Muscle layer of duodenum (tissue), 2 donors: ENCODE measurements around the gene C4orf50.

Experiments
- H3K27ac ChIP-seq: one replicate; pipeline ENCODE4 v1.7.0; 2013; ENCODE audit warnings: mild to moderate bottlenecking, low read length
- H3K27me3 ChIP-seq: one replicate; pipeline ENCODE4 v1.7.0; 2013; ENCODE audit warnings: low read depth, mild to moderate bottlenecking, control low read depth, low read length
- H3K36me3 ChIP-seq, 2 donors: one replicate each; pipeline ENCODE4 v1.7.0; 2013; ENCODE audit warnings: low read length in 2 of 2, control low read depth in 1 of 2, mild to moderate bottlenecking in 1 of 2; ENCODE audit not compliant: insufficient read depth in 2 of 2, control insufficient read depth in 1 of 2
- H3K4me1 ChIP-seq, 2 donors: one replicate each; pipeline ENCODE4 v1.7.0; 2013; ENCODE audit warnings: low read length in 2 of 2, mild to moderate bottlenecking in 2 of 2, control low read depth in 1 of 2, moderate library complexity in 1 of 2; ENCODE audit not compliant: insufficient read depth in 2 of 2, control insufficient read depth in 1 of 2
- H3K4me3 ChIP-seq, 2 donors: one replicate each; pipeline ENCODE4 v1.7.0; 2013; ENCODE audit warnings: low read length in 2 of 2, low read depth in 1 of 2, mild to moderate bottlenecking in 1 of 2
- H3K9me3 ChIP-seq, 2 donors: one replicate each; pipeline ENCODE4 v1.7.0; 2013; ENCODE audit warnings: low read length in 2 of 2, control low read depth in 1 of 2, mild to moderate bottlenecking in 1 of 2; ENCODE audit not compliant: control insufficient read depth in 1 of 2
- donor health status: healthy.

Gene C4orf50

DNA sequence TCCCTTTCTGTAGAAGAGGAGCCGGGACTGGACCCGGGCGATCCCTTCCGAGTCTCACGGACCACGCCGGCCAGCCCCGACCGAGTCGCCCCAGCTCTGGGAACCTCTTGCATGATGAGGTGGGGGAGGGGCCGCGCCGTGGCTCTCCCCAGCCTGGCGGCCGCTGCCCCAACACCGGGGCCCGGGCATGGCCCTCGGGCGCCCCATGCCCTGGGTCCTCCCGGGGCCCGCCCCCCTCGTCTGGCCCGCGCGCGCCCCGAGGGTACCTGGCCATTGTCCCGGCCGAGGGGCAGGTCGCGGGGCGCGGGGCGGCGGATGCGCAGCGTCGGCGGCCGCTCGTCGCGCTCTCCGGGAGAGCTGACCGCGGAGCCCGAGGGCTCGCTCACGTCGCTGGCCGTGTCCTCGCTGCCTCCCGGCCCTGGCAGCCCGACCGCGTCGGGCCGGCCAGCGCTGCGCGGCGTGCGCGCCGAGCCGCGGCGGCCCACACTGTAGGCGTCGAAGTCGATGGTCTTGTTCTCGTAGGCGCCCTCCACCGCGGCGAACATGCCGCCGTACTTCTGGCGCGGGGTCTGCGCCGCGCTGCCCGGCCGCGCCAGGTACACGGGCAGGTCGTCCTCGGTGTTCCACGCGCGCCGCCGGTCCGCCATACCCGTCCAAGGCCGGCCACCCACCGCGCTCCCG is 125.8 kb downstream of the C4orf50 start:
- H3K4me3 ChIP-seq: no peak overlapping the region
- H3K27ac ChIP-seq: no peak overlapping the region
- H3K27me3 ChIP-seq: peaks cover 53% of the 10 kb centered on the region
- peaks cover 0 to 5% of the 10 kb centered on the region in 2 donors for H3K9me3 ChIP-seq
- no peaks in the 10 kb centered on the region for H3K36me3 ChIP-seq
- peaks cover 0 to 37% of the 10 kb centered on the region in 2 donors for H3K4me1 ChIP-seq

DNA sequence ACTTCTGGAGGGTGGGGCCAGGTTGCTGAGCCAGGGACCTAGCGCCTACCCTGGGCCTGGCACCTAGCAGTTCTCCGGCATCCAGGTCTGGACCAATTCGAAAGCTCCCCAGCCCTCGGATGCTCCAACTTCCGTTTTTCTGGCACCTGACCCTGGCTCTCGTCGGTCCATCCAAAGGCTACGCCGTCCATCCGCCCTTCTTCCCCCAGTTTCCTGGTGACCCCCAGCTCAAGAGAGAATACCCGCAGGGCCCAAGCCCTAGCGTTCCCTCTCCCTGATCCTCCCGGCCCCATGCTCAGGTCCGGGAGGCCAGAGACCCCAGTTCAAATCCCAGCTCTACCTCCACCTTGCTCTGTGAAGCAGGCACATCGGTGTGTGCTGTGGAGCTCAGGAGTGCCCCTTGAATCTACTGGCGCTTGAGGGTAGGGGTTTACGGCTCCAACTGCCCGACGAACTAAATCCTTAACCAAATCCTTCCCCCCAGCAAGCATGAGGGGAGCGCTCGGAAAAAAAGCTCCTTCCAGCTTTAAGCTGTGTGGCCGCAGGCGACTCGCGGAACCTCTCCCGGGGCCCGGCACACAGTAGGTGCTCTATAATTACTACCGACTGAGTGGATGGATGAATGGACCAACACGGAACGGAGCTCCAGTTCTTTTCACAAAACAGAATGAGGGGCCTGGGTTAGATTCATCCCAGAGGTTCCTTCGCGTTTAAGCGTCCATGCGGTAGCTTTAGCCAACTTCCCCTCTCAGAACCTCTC is 126.5 kb downstream of the C4orf50 start:
- Histone ChIP-seq H3K36me3 (no peaks in the 10 kb centered on the region), H3K27ac (no peak overlapping the region), H3K9me3 (peaks cover 0 to under 1% of the 10 kb centered on the region in 2 donors), H3K4me1 (peaks cover 0 to 40% of the 10 kb centered on the region in 2 donors), H3K27me3 (peaks cover 53% of the 10 kb centered on the region), H3K4me3 (no peak overlapping the region)

DNA sequence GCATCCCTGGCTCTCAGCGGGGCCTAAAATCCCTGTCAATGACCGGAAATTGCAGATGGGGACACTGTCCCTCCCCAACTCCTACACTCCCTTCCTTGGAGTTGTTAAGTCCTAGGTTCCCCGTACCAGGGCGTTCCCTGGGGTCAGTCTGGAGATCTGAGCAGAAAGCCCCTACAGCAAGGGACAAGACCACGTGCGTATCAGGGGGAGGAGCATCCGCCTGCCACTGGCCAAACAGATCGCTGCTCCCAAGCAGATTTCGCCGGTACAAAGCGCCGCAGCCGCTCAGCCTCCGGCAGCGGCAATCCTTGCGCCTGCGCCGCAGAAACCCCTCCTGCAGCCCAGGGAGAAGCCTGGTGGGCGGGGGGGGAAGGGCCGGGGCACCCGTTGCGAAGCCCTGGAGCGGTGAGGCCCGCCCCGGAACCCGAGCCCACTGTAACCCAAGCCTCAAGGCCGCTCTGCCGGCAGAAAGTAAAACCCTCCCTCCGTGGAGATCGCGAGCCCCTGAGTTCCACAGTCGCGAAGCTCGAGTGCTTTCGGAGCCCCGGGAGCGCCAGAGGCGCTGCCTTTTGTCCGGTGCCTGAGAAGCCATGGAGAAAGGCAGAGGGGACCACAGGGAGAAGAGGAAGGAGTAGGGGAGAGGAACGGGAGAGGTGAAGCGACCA is 128.0 kb downstream of the C4orf50 start:
- no peaks in the 10 kb centered on the region for H3K9me3 ChIP-seq
- peak overlapping the region in 1 of 2 donors; percentile 46 for H3K4me3 ChIP-seq
- no peak overlapping the region for H3K27ac ChIP-seq
- H3K36me3 ChIP-seq: no peaks in the 10 kb centered on the region
- H3K4me1 ChIP-seq: peaks cover 0 to 40% of the 10 kb centered on the region in 2 donors
- H3K27me3 ChIP-seq: peaks cover 53% of the 10 kb centered on the region

DNA sequence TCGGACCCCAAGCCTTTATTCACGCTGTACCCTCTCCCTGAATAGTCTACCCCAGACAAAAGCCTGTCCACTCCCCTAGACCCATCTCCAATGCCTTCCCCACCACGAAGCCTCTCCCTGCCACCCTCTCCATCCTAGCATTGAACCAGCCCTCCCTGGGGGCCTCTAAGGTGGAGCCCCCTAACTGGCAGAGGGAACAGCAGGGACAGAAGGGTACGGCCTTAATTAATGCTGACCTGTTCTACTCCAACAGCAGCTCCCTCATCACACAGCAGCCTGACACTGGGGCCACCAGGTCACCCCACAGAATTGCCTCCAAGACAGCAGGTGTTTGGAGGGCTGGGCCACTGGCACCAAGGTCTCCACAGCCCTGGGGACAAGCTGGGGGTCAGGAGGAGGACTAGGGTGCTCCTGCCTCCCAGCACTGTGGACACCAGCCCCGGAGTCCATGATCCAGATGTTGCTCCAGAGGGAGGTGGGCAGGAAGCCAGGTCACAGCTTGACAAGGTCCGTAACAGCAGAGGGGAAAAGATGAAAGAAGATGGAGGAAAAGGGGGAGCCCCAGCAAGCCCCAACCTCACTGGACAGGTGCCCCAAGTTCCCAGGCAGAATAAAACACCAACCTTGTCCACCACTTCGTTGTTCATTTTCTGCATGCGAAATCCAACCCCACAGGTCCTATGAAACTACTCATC is 129.1 kb downstream of the C4orf50 start:
- peak overlapping the region in 1 of 2 donors; percentile 26 for H3K4me3 ChIP-seq
- H3K36me3 ChIP-seq: no peaks in the 10 kb centered on the region
- peaks cover 49% of the 10 kb centered on the region for H3K27me3 ChIP-seq
- H3K9me3 ChIP-seq: no peaks in the 10 kb centered on the region
- H3K27ac ChIP-seq: no peak overlapping the region
- peaks cover 0 to 40% of the 10 kb centered on the region in 2 donors for H3K4me1 ChIP-seq

DNA sequence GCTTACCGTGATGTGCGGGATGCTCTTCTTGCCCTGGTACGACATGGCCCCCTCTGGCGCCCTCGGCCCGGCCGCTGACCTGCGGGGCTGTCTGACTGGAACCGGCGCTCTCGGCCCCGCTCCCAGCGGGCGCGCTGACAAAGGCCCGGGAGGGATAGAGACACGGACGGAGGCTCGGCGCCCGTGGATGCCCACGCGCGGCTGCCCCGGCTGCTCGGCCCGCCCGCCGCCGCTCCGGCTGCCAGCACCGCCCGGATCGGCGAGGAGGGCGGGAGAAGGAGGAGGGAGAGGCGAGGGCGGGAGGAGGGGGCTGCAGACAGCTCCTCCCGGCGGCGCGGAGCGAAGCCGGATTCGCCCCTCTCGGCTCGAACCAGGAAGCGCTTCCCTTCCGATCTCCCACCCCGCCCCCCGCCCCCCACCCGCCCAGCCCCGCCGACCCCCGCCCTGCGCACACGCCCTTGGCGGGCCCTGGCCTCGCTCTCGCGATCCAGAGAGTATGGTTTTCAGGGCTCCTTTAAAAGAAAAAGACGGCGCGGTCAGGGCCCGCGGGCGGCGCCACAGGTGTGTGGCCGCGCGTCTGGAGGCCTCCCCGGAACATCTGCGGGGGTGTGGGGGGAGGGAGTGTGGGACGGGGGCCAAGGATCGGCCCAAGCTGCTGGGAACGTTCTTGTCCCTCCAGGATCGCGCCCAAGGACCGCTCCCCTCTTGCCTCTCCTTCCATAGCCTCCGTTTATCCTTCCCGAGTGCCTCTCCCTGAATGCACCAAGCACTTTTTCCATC is 129.8 kb downstream of the C4orf50 start:
- no peaks in the 10 kb centered on the region for H3K36me3 ChIP-seq
- H3K4me3 ChIP-seq: peak overlapping the region in 1 of 2 donors; percentile 61
- peaks cover 42% of the 10 kb centered on the region for H3K27me3 ChIP-seq
- H3K27ac ChIP-seq: no peak overlapping the region
- H3K9me3 ChIP-seq: no peaks in the 10 kb centered on the region
- H3K4me1 ChIP-seq: peaks cover 0 to 40% of the 10 kb centered on the region in 2 donors

DNA sequence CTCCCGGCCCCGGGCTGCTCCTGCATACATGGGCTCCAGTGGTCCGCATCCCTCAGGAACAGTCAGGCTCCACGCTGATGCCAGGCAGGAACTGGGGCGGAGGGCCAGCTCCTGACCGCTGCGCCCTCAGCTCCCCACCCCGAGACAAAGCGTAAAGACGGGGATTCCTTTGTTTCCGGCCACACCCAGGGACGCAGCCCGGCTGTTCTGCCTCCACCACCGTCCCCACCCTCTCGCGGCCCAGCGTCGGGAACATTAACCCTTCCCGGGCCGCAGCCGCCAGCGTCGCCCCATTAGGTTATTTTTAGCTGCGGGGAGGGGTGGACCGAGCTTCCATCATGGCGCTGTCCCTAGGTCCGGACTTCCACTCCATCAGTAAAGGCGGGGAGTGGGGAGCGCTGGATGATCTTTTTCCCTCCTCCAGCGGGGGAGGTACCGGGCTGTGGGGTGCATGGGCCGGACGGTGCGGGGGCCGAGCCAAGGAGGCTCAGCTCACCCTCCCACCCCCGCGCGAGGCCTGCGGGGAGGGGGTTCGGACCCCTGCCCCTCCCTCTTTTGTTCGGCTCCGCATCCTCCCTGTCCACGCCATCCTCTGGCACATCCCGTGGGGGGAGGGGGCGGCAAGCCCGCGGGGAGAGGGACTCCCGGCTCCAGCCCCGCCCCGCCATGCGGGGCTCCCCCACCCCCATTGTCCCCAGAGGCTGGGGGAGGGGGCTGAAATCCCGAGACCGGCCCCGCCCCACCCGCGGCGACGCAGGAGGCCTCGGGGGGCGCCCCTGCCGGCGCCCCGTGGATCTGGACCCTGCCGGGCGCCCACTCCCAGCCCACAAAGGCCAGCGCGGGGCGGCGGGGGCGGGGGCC is 130.6 kb downstream of the C4orf50 start:
- no peak overlapping the region for H3K27ac ChIP-seq
- H3K36me3 ChIP-seq: no peaks in the 10 kb centered on the region
- peaks cover 38% of the 10 kb centered on the region for H3K27me3 ChIP-seq
- H3K9me3 ChIP-seq: no peaks in the 10 kb centered on the region
- peaks cover 0 to 40% of the 10 kb centered on the region in 2 donors for H3K4me1 ChIP-seq
- peak overlapping the region; percentile 26 to 61 for H3K4me3 ChIP-seq

DNA sequence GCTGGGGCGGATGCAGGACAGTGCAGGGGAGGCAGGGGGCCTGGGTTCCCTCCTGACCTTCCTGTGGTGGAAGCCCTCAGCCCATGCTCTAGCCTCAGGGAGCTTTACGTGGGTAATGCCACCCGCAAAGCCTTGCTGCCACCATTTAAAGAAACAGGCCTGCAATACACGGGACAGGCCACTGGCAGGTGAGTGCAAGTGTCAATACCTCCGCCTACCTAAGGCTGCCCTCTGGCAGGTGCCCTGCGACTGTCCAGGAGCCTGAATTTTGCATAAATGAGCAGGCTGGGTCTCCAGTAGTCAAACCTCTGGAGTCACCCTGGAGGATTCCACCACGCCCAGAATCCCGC is 131.2 kb downstream of the C4orf50 start:
- H3K27me3 ChIP-seq: peaks cover 36% of the 10 kb centered on the region
- no peaks in the 10 kb centered on the region for H3K36me3 ChIP-seq
- H3K4me3 ChIP-seq: peak overlapping the region; percentile 26 to 61
- no peaks in the 10 kb centered on the region for H3K9me3 ChIP-seq
- H3K4me1 ChIP-seq: peaks cover 0 to 36% of the 10 kb centered on the region in 2 donors
- H3K27ac ChIP-seq: no peak overlapping the region

DNA sequence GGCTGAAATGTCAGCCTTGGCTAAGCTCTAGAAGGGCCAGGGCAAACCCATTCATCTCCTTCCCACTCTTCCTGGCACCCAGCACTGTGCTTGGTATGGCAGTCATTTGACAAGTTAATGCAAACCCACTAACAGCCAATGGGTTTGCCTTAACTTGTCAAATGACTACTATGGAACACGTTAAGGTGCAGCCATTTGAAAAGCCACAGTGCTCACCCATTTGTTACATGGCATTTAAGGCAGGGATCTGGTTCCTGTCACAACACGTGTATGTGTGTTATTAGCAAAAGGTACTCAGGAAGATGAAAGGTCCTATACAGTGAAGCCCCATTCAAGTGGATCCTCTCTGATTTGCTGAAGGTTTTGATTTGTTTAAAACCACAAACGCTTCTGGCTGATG is 132.5 kb downstream of the C4orf50 start:
- H3K4me3 ChIP-seq: no peak overlapping the region
- no peak overlapping the region for H3K27ac ChIP-seq
- H3K4me1 ChIP-seq: peaks cover 0 to 29% of the 10 kb centered on the region in 2 donors
- peaks cover 24% of the 10 kb centered on the region for H3K27me3 ChIP-seq
- H3K9me3 ChIP-seq: no peaks in the 10 kb centered on the region
- H3K36me3 ChIP-seq: no peaks in the 10 kb centered on the region

DNA sequence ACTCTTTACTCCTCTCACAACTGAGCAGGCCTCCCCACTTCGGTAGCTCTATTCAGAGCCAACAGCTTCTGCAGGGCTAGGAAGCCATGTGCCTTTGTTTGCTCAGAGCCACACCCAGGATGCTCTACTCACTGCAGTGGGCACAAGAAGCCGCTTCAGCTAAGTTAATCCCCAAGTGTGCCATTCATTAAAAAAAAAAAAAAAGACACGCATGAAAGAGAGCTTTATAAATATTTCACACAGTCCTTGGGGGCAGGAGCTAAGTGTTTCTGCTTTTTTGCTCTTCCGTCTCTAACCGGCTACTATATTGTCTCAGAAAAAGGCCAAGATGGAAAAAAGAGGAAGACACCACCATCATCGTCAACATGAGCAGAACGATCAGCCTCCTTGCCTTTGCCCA is 133.4 kb downstream of the C4orf50 start:
- Histone ChIP-seq H3K4me3 (no peak overlapping the region), H3K36me3 (no peaks in the 10 kb centered on the region), H3K4me1 (peaks cover 0 to 19% of the 10 kb centered on the region in 2 donors), H3K9me3 (no peaks in the 10 kb centered on the region), H3K27ac (no peak overlapping the region), H3K27me3 (peaks cover 14% of the 10 kb centered on the region)

DNA sequence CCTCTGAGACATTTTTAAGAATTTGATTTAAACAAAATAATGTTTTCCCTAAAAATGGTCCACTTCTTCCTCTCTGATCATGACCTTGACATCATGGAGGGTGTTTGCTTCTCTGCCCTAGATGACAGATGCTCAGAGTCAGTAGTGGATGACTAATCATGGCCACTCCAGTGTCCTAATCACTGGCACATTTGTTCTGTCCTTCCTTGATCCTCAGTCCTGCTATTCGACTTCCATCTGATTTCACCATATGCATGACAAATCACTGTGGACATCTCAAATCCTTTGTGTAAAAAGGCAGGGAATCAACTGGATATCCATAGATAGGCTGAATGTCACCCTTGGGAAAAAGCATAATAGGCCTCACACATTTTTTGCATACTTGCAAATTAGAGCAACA is 134.3 kb downstream of the C4orf50 start:
- no peaks in the 10 kb centered on the region for H3K9me3 ChIP-seq
- peaks cover 6% of the 10 kb centered on the region for H3K27me3 ChIP-seq
- H3K4me1 ChIP-seq: peaks cover 0 to 15% of the 10 kb centered on the region in 2 donors
- no peak overlapping the region for H3K4me3 ChIP-seq
- no peak overlapping the region for H3K27ac ChIP-seq
- H3K36me3 ChIP-seq: no peaks in the 10 kb centered on the region
